ENCODE data around the gene NUDT8.

Gene NUDT8

GRCh38 chr11:67611165-67611564 is 18.6 kb downstream of the NUDT8 start (continued):
- no peak for TF ChIP-seq ZC3H10 (CRISPR knock-in tag; IDR thresholded peaks at IDR 0.05)

GRCh38 chr11:67610302-67610868 is 19.4 kb downstream of the NUDT8 start:
- no peak for TF ChIP-seq GLIS3 (CRISPR knock-in tag; IDR thresholded peaks at IDR 0.05)
- no peak for TF ChIP-seq PPARA (CRISPR knock-in tag; IDR thresholded peaks at IDR 0.05; ENCODE audit: borderline replicate concordance)
- no peak for TF ChIP-seq ZNF565 (CRISPR knock-in tag; conservative IDR thresholded peaks at IDR 0.05; ENCODE audit: low read depth)
- no peak for TF ChIP-seq OSR1 (CRISPR knock-in tag; IDR thresholded peaks at IDR 0.05)
- no peak for TF ChIP-seq POU6F1 (CRISPR knock-in tag; IDR thresholded peaks at IDR 0.05; ENCODE audit: borderline replicate concordance, low read depth)
- no peak for TF ChIP-seq ESRRG (CRISPR knock-in tag; IDR thresholded peaks at IDR 0.05)
- TF ChIP-seq, protein P1, sequence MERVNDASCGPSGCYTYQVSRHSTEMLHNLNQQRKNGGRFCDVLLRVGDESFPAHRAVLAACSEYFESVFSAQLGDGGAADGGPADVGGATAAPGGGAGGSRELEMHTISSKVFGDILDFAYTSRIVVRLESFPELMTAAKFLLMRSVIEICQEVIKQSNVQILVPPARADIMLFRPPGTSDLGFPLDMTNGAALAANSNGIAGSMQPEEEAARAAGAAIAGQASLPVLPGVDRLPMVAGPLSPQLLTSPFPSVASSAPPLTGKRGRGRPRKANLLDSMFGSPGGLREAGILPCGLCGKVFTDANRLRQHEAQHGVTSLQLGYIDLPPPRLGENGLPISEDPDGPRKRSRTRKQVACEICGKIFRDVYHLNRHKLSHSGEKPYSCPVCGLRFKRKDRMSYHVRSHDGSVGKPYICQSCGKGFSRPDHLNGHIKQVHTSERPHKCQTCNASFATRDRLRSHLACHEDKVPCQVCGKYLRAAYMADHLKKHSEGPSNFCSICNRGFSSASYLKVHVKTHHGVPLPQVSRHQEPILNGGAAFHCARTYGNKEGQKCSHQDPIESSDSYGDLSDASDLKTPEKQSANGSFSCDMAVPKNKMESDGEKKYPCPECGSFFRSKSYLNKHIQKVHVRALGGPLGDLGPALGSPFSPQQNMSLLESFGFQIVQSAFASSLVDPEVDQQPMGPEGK (CRISPR knock-in tag; IDR thresholded peaks at IDR 0.05; ENCODE audit: borderline replicate concordance) = no peak
- TF ChIP-seq ZFP30 (CRISPR knock-in tag; IDR thresholded peaks at IDR 0.05) = no peak
- TF ChIP-seq TOX (CRISPR knock-in tag; IDR thresholded peaks at IDR 0.05; ENCODE audit: borderline replicate concordance) = no peak
- no peak for TF ChIP-seq ISL1 (CRISPR knock-in tag; IDR thresholded peaks at IDR 0.05)
- TF ChIP-seq ZFP3 (CRISPR knock-in tag; IDR thresholded peaks at IDR 0.05) = no peak
- TF ChIP-seq, protein P2, sequence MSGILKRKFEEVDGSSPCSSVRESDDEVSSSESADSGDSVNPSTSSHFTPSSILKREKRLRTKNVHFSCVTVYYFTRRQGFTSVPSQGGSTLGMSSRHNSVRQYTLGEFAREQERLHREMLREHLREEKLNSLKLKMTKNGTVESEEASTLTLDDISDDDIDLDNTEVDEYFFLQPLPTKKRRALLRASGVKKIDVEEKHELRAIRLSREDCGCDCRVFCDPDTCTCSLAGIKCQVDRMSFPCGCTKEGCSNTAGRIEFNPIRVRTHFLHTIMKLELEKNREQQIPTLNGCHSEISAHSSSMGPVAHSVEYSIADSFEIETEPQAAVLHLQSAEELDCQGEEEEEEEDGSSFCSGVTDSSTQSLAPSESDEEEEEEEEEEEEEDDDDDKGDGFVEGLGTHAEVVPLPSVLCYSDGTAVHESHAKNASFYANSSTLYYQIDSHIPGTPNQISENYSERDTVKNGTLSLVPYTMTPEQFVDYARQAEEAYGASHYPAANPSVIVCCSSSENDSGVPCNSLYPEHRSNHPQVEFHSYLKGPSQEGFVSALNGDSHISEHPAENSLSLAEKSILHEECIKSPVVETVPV (CRISPR knock-in tag; IDR thresholded peaks at IDR 0.05) = no peak
- no peak for TF ChIP-seq TCF4 (CRISPR knock-in tag; IDR thresholded peaks at IDR 0.05; ENCODE audit: borderline replicate concordance)
- no peak for TF ChIP-seq CSDC2 (CRISPR knock-in tag; IDR thresholded peaks at IDR 0.05)
- no peak for TF ChIP-seq ZNF70 (CRISPR knock-in tag; IDR thresholded peaks at IDR 0.05)
- TF ChIP-seq BACH2 (CRISPR knock-in tag; IDR thresholded peaks at IDR 0.05; ENCODE audit: borderline replicate concordance) = no peak
- no peak for TF ChIP-seq SNAI2 (CRISPR knock-in tag; IDR thresholded peaks at IDR 0.05)
- TF ChIP-seq ZNF8 (CRISPR knock-in tag; IDR thresholded peaks at IDR 0.05) = no peak
- no peak for TF ChIP-seq ARNTL (CRISPR knock-in tag; IDR thresholded peaks at IDR 0.05; ENCODE audit: borderline replicate concordance, low read depth)
- ATAC-seq = no peak

- ATAC-seq = no peak
- TF ChIP-seq, protein P3, sequence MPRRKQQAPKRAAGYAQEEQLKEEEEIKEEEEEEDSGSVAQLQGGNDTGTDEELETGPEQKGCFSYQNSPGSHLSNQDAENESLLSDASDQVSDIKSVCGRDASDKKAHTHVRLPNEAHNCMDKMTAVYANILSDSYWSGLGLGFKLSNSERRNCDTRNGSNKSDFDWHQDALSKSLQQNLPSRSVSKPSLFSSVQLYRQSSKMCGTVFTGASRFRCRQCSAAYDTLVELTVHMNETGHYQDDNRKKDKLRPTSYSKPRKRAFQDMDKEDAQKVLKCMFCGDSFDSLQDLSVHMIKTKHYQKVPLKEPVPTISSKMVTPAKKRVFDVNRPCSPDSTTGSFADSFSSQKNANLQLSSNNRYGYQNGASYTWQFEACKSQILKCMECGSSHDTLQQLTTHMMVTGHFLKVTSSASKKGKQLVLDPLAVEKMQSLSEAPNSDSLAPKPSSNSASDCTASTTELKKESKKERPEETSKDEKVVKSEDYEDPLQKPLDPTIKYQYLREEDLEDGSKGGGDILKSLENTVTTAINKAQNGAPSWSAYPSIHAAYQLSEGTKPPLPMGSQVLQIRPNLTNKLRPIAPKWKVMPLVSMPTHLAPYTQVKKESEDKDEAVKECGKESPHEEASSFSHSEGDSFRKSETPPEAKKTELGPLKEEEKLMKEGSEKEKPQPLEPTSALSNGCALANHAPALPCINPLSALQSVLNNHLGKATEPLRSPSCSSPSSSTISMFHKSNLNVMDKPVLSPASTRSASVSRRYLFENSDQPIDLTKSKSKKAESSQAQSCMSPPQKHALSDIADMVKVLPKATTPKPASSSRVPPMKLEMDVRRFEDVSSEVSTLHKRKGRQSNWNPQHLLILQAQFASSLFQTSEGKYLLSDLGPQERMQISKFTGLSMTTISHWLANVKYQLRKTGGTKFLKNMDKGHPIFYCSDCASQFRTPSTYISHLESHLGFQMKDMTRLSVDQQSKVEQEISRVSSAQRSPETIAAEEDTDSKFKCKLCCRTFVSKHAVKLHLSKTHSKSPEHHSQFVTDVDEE (CRISPR knock-in tag; IDR thresholded peaks at IDR 0.05) = no peak
- no peak for TF ChIP-seq POU6F1 (CRISPR knock-in tag; IDR thresholded peaks at IDR 0.05; ENCODE audit: borderline replicate concordance, low read depth)
- TF ChIP-seq OSR1 (CRISPR knock-in tag; IDR thresholded peaks at IDR 0.05) = no peak
- no peak for TF ChIP-seq ZNF8 (CRISPR knock-in tag; IDR thresholded peaks at IDR 0.05)
- TF ChIP-seq ZC3H10 (CRISPR knock-in tag; IDR thresholded peaks at IDR 0.05) = no peak
- no peak for TF ChIP-seq ZNF565 (CRISPR knock-in tag; conservative IDR thresholded peaks at IDR 0.05; ENCODE audit: low read depth)
- TF ChIP-seq SNAI2 (CRISPR knock-in tag; IDR thresholded peaks at IDR 0.05) = no peak
- TF ChIP-seq ZFP30 (CRISPR knock-in tag; IDR thresholded peaks at IDR 0.05) = no peak
- TF ChIP-seq PPARA (CRISPR knock-in tag; IDR thresholded peaks at IDR 0.05; ENCODE audit: borderline replicate concordance) = no peak
- TF ChIP-seq CSDC2 (CRISPR knock-in tag; IDR thresholded peaks at IDR 0.05) = no peak
- TF ChIP-seq TCF4 (CRISPR knock-in tag; IDR thresholded peaks at IDR 0.05; ENCODE audit: borderline replicate concordance) = no peak
- TF ChIP-seq, protein P2 (CRISPR knock-in tag; IDR thresholded peaks at IDR 0.05) = no peak
- TF ChIP-seq ISL1 (CRISPR knock-in tag; IDR thresholded peaks at IDR 0.05) = no peak
- no peak for TF ChIP-seq CREB5 (CRISPR knock-in tag; IDR thresholded peaks at IDR 0.05; ENCODE audit: low read depth)
These were observed 20.4 kb downstream of the NUDT8 start for GRCh38 chr11:67609316-67609715.

Data from SK-N-SH treated with all-trans-retinoic acid at 6 μM for 48 hours (cell line).